Fibroblast of lung (primary cell): Measurements from ENCODE around the gene CD79B.

Source experiments
- EZH2 ChIP-seq: IDR thresholded peaks from 2 replicates; pipeline ENCODE4 v1.5.1; 2012; ENCODE audit warnings: low read length, control low read depth, mild to moderate bottlenecking; ENCODE audit errors: missing control alignments
- TF ChIP-seq, protein P1 (sequence below), 2 donors: IDR thresholded peaks in 1 of 2; conservative IDR thresholded peaks in 1 of 2; 1 replicate in 1 of 2; 2 replicates in 1 of 2; pipeline ENCODE4 v1.5.1; 2011 to 2012; ENCODE audit warnings: low read length in 2 of 2, control low read depth in 1 of 2, inconsistent platforms in 1 of 2, low read depth in 1 of 2, mild to moderate bottlenecking in 1 of 2

DNA sequence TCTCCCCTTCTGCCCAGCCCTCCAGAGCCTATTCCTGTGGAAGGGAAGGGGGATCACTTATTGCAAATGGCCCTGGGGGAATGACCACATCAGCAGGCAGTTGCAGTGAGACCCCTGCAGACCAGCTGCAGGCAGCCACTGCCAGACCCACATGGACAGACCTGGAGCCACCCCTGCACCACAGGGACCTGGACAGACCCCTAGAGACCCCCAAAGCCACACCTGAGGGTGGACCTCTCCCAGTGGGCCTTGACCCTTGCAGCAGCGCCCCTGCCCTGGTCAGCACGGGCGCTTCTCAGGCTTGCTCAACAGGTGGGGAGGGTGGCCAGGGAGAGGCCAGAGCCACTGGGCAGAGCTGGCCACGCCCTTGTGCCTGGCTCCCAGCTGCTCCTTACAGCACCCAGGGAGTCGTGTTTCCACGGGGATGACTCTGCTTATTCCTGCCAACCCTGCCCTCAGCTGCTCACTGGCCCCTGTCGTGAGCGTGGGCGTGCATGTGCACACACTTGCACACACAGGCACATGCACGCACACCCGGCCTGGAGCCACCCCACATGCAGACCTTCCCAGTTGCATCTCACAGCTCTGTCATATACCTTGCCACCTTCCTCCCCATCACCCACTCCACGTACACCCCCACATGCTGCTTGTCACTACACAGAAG lies 41.9 kb upstream of the CD79B start:
- TF ChIP-seq, protein P1, sequence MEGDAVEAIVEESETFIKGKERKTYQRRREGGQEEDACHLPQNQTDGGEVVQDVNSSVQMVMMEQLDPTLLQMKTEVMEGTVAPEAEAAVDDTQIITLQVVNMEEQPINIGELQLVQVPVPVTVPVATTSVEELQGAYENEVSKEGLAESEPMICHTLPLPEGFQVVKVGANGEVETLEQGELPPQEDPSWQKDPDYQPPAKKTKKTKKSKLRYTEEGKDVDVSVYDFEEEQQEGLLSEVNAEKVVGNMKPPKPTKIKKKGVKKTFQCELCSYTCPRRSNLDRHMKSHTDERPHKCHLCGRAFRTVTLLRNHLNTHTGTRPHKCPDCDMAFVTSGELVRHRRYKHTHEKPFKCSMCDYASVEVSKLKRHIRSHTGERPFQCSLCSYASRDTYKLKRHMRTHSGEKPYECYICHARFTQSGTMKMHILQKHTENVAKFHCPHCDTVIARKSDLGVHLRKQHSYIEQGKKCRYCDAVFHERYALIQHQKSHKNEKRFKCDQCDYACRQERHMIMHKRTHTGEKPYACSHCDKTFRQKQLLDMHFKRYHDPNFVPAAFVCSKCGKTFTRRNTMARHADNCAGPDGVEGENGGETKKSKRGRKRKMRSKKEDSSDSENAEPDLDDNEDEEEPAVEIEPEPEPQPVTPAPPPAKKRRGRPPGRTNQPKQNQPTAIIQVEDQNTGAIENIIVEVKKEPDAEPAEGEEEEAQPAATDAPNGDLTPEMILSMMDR (conservative IDR thresholded peaks at IDR 0.05 in 1 of 2, IDR thresholded peaks at IDR 0.05 in 1 of 2; ENCODE audit: low read depth in 1 of 2, low read length in 2 of 2), result no peak
- no peak for TF ChIP-seq EZH2
